Epithelial cell of umbilical artery (primary cell): ENCODE results near the gene KCTD18. TPM values are rescaled to one million over a fixed set of nuclear protein-coding genes. Genes with fewer than 3 reads are reported as not detected.

ENCODE experiments used
- total RNA-seq: library from RNA; depleted of rRNA; stranded (reverse); fragments of >200 nt; gene quantifications from 2 replicates; pipeline ENCODE4 v1.2.3, GENCODE V29; 2014

Gene KCTD18
- total RNA-seq = 9.1 and 18.1 TPM in 2 replicates

DNA sequence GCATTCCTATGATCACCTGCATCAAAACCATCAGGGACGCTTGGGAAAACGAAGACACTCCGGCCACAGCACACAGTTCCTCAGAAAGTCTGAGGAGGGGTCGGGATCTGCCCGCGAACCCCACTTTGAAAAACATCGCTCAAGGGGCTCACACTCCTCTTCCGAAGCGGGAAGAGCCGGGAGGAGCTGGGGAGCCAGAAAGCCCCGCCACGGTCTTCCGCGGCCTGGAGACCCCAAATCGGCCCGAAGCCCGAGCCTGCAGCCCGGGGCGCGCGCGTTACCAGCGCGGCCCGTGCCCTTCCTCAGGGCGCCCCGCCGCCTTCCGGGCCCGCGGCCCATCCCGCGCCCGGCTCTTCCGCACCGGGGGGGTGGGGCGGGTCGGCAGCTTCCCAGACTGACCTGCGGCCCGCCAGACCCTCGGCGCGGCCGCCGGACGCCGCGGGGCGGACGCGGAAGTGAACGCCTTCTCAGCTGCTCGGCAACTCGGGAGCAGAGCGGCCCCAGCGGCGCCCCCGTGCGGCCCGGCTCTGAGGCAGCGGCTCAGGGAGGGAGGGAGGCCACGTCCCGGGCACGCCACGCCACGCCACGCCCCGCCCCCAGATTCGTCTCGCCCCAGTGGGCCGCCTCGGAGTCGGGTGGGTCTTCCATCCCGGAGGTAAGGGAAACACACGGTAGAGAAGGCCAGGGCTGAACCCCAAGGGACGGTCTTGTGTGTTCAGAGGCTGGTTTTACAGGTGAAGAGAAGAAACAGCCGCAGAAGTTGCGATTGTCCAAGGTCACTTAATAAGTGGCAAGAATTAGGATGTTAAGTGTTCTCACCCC is at the start of gene KCTD18:
Gene KCTD18 (minus strand): TSS at position 457 of the 822 bp plus-strand sequence. CDS start 3,052 bp downstream, outside the sequence.

DNA sequence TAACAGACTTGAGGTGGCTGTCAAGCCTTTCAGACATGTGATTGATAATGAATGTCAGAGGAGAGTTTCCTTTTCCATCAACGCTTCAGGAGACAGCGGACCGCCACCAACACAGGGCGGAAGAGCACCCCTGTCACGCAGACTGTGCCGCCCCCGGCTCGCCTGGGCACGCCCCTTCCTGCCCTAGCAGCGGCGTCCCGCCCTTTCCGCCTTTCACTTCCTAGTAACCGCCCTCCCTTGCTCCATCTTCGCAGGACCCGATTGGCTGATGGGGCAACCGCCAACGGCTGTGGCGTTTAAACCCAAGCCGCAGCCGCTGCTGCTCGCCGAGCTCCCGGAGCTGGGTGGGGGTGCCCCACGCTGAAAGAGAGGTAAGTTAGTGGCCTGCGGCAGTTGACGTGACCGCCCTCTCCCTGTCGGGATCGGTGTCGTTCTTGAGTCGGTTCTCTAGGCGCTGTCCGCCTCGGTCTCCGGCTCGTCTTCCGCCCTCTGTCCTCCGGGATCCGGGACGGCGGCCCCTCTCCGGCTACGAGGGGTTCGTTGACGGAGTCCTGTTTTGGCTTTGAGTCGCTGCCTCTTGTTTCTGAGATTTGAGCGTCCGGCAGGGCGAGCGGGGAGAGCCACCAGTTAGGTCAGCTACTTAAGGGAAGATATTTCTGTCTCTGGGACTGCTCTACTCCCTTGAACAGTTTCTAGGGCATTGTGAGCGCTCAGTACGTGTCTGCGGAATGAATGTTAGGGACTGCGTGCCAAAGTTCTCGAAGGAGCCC is 16.2 kb upstream of the KCTD18 start, which contains the start of gene SGO2:
Gene SGO2 (plus strand): TSS at position 326 of the 770 bp plus-strand sequence. CDS start 6,769 bp downstream, outside the sequence.

Other genes starting within 250 kb of the KCTD18 start
- 24.0 and 43.8 TPM in 2 replicates for gene SPATS2L, start 203.4 kb downstream of the KCTD18 start, total RNA-seq
- gene SGO2, start 16.1 kb upstream of the KCTD18 start, total RNA-seq = 10.7 and 14.1 TPM in 2 replicates
- 0.32 and 2.0 TPM in 2 replicates for gene AOX1, start 75.9 kb upstream of the KCTD18 start, total RNA-seq